LNCaP clone FGC (cell line): ENCODE results near the gene NEK10.

ENCODE experiments used
- DNase-seq: peaks from one replicate; pipeline ENCODE4 v3.0.0-alpha.2; 2011; ENCODE audit warnings: low read depth
- H3K4me3 ChIP-seq: 2 replicates; pipeline ENCODE4 v1.5.1; 2011; ENCODE audit warnings: mild to moderate bottlenecking, low read depth, low read length, control low read depth
- CTCF ChIP-seq: IDR thresholded peaks from 2 replicates; pipeline ENCODE4 v1.5.1; 2012; ENCODE audit warnings: mild to moderate bottlenecking; ENCODE audit not compliant: control insufficient read depth, insufficient read depth; ENCODE audit errors: extremely low read depth

Gene NEK10

GRCh38 chr3:27114684-27115083 is 254.5 kb downstream of the NEK10 start:
- DNase-seq: no peak
- TF ChIP-seq CTCF: no peak

GRCh38 chr3:27114129-27114528 is 255.1 kb downstream of the NEK10 start:
- DNase-seq: no peak
- TF ChIP-seq CTCF: no peak
- H3K4me3 ChIP-seq: no peak overlapping the region

More at GRCh38 chr3:27114684-27115083, 254.5 kb downstream of the NEK10 start:
- H3K4me3 ChIP-seq: no peak overlapping the region

- no peak for TF ChIP-seq CTCF
- H3K4me3 ChIP-seq: no peak overlapping the region
- no peak for DNase-seq
Observed at GRCh38 chr3:27110020-27110419, 259.2 kb downstream of the NEK10 start.

- DNase-seq: no peak
- H3K4me3 ChIP-seq: no peak overlapping the region
- no peak for TF ChIP-seq CTCF
Observed at GRCh38 chr3:27108322-27108721, 260.9 kb downstream of the NEK10 start.

GRCh38 chr3:27105904-27106303 is 263.3 kb downstream of the NEK10 start:
- H3K4me3 ChIP-seq: no peak overlapping the region
- TF ChIP-seq CTCF: peak; percentile 63
- no peak for DNase-seq

- H3K4me3 ChIP-seq: no peak overlapping the region
- no peak for DNase-seq
- no peak for TF ChIP-seq CTCF
Observed at GRCh38 chr3:27097182-27097581, 272.0 kb downstream of the NEK10 start.

- TF ChIP-seq CTCF: no peak
- no peak for DNase-seq
- H3K4me3 ChIP-seq: no peak overlapping the region
Observed at GRCh38 chr3:27095553-27096222, 273.5 kb downstream of the NEK10 start.
